CD4-positive, alpha-beta T cell (primary cell): Measurements from ENCODE around the gene USE1. TPM values are rescaled to one million over a fixed set of nuclear protein-coding genes. Genes with fewer than 3 reads are reported as not detected.
"Not testable (repeated sequence)": the region's sequence is repeated elsewhere in the genome, so short reads cannot be mapped to it uniquely, and the experiment has no call there.

Experiments used
- ATAC-seq: fragments of 200-7000 bp; cut with Tn5 transposase; one replicate; pipeline ENCODE4 v1.10.0; 2022; ENCODE audit warnings: mild to moderate bottlenecking; ENCODE audit not compliant: poor library complexity
- CTCF ChIA-PET: fragments of 350-600 bp; sonication (Branson Sonifier 250); formaldehyde crosslinking; loops from one replicate; lab custom pipeline; 2021; ENCODE audit warnings: antibody characterized with exemption, inconsistent platforms; lab: Charles Lee
- POLR2A ChIA-PET: fragments of 350-600 bp; sonication (Branson Sonifier 250); formaldehyde crosslinking; loops from one replicate; lab custom pipeline; 2021; ENCODE audit warnings: antibody characterized with exemption, inconsistent platforms; lab: Charles Lee
- DNase-seq, 14 experiments: peaks; one replicate each; pipeline ENCODE4 v3.0.0-alpha.2; 2013 to 2020; ENCODE audit warnings: mixed read lengths in 2 of 14
- H3K27ac ChIP-seq, 2 donors: one replicate each; pipeline versions ENCODE4 v1.5.1 to v1.7.0; 2013; ENCODE audit warnings: low read length in 2 of 2, low read depth in 1 of 2, mild to moderate bottlenecking in 1 of 2
- H3K27me3 ChIP-seq, 2 experiments: 1 replicate in 1 of 2; 2 replicates in 1 of 2; pipeline versions ENCODE4 v1.6.1 to v1.7.0; 2013; ENCODE audit warnings: low read length in 2 of 2, control low read depth in 1 of 2, mild to moderate bottlenecking in 1 of 2, moderate library complexity in 1 of 2; ENCODE audit not compliant: insufficient read depth in 2 of 2, control insufficient read depth in 1 of 2
- H3K36me3 ChIP-seq: one replicate; pipeline ENCODE4 v1.6.1; 2013; ENCODE audit warnings: low read length, control low read depth; ENCODE audit not compliant: insufficient read depth
- H3K4me1 ChIP-seq: one replicate; pipeline ENCODE4 v1.6.1; 2013; ENCODE audit warnings: low read length, control low read depth; ENCODE audit not compliant: insufficient read depth
- H3K4me3 ChIP-seq: one replicate; pipeline ENCODE4 v1.5.1; 2013; ENCODE audit warnings: mild to moderate bottlenecking, low read length, moderate library complexity
- H3K9me3 ChIP-seq, 2 experiments: 1 replicate in 1 of 2; 2 replicates in 1 of 2; pipeline versions ENCODE4 v1.6.1 to v1.7.0; 2013; ENCODE audit warnings: low read length in 2 of 2, mild to moderate bottlenecking in 2 of 2, control low read depth in 1 of 2, moderate library complexity in 1 of 2; ENCODE audit not compliant: control insufficient read depth in 1 of 2, insufficient read depth in 1 of 2
- H3K27ac Mint-ChIP-seq: one replicate; pipeline ENCODE4 v1.8.0; 2020; ENCODE audit warnings: mixed read lengths
- H3K27me3 Mint-ChIP-seq: one replicate; pipeline ENCODE4 v1.8.0; 2021; ENCODE audit warnings: mixed read lengths
- H3K36me3 Mint-ChIP-seq: one replicate; pipeline ENCODE4 v1.8.0; 2021; ENCODE audit warnings: low read depth, mixed read lengths
- H3K4me1 Mint-ChIP-seq: one replicate; pipeline ENCODE4 v1.8.0; 2021; ENCODE audit warnings: low read depth, mixed read lengths
- H3K4me3 Mint-ChIP-seq: one replicate; pipeline ENCODE4 v1.8.0; 2020; ENCODE audit warnings: mild to moderate bottlenecking, mixed read lengths
- H3K9me3 Mint-ChIP-seq: one replicate; pipeline ENCODE4 v1.8.0; 2020; ENCODE audit warnings: mixed read lengths
- CTCF ChIP-seq: fragments of 200-600 bp; IDR thresholded peaks from one replicate; pipeline ENCODE4 v1.8.0; 2022; ENCODE audit warnings: antibody characterized with exemption, mild to moderate bottlenecking
- intact Hi-C, 2 experiments: fragments of 100-400 bp; cut with DNase I in 1 of 2; cut with micrococcal nuclease in 1 of 2; formaldehyde crosslinking; loops; one replicate each; pipeline versions ENCODE4 v1.15.1 to v1.9.0; 2023 to 2025; cut with DNase I, micrococcal nuclease
- total RNA-seq, 174 experiments: library from RNA in 2 of 174; stranded (reverse) in 2 of 174; gene quantifications; one replicate each; pipeline ENCODE4 v1.2.3 and lab custom pipeline; 2021 to 2026

USE1 gene
- total RNA-seq, 2 experiments from 2014 or later = 23.1 to 24.3 TPM

- peaks cover 35% of the 10 kb centered on the region for H3K4me1 ChIP-seq
- CTCF ChIA-PET = interaction anchor here (0.5 to 2.5 kb wide), 6 partner anchors 42 to 989 kb away, joined by 3 to 13 read pairs (median 4); partner anchors contain the start of gene OCEL1
- Mint-ChIP-seq H3K27me3 (no peaks in the 10 kb centered on the region), H3K36me3 (peaks cover 64% of the 10 kb centered on the region), H3K27ac (peak overlapping the region; percentile 89), H3K4me3 (peak overlapping the region; percentile 83), H3K4me1 (peaks cover 19% of the 10 kb centered on the region), H3K9me3 (no peaks in the 10 kb centered on the region)
- ATAC-seq (peak; percentile 89), DNase-seq (peak; percentile 23 to 80 (median 54))
- no peaks in the 10 kb centered on the region for H3K27me3 ChIP-seq
- H3K4me3 ChIP-seq = peak overlapping the region; percentile 41
- peaks cover 52% of the 10 kb centered on the region for H3K36me3 ChIP-seq
- intact Hi-C loops = loop anchor here (1.0 to 10.0 kb wide), 3 partner anchors 60 to 117 kb away; no protein-coding TSS in a partner anchor
- POLR2A ChIA-PET = interaction anchor here (0.7 to 4.0 kb wide), 13 partner anchors 22 to 115 kb away, joined by 3 to 47 read pairs (median 3); partner anchors contain the start of genes BABAM1, HAUS8, OCEL1 and USE1
- no peaks in the 10 kb centered on the region for H3K9me3 ChIP-seq
- H3K27ac ChIP-seq = peak overlapping the region; percentile 46 to 82
- TF ChIP-seq CTCF = no peak
Observed at GRCh38 chr19:17184371-17184841, 30.8 kb upstream of the USE1 start.

GRCh38 chr19:17185590-17185989 lies 29.6 kb upstream of the USE1 start:
- Histone ChIP-seq H3K4me3 (no peak overlapping the region), H3K27me3 (no peaks in the 10 kb centered on the region), H3K9me3 (no peaks in the 10 kb centered on the region), H3K36me3 (peaks cover 62% of the 10 kb centered on the region), H3K4me1 (peaks cover 35% of the 10 kb centered on the region), H3K27ac (no peak overlapping the region)
- Mint-ChIP-seq H3K4me3 (no peak overlapping the region), H3K9me3 (no peaks in the 10 kb centered on the region), H3K27ac (peak overlapping the region; percentile 27), H3K4me1 (peaks cover 19% of the 10 kb centered on the region), H3K36me3 (peaks cover 66% of the 10 kb centered on the region), H3K27me3 (no peaks in the 10 kb centered on the region)
- POLR2A ChIA-PET = interaction anchor here (4.0 kb wide), 1 partner anchor 29 kb away, joined by 36 read pairs; the partner anchor contains the start of gene USE1
- ATAC-seq (no peak), DNase-seq (no peak)
- no peak for TF ChIP-seq CTCF
- CTCF ChIA-PET = no interaction called here
- intact Hi-C loops = loop anchor here in 1 of 2 experiments (10.0 kb wide), 1 partner anchor 61 kb away; no protein-coding TSS in a partner anchor

GRCh38 chr19:17191736-17192135 lies 23.4 kb upstream of the USE1 start:
- POLR2A ChIA-PET, H3K27ac ChIP-seq, H3K27ac Mint-ChIP-seq, H3K4me1 Mint-ChIP-seq, H3K9me3 ChIP-seq, ATAC-seq, H3K4me1 ChIP-seq, H3K9me3 Mint-ChIP-seq, intact Hi-C loops, DNase-seq, CTCF ChIA-PET, H3K4me3 Mint-ChIP-seq, H3K27me3 ChIP-seq, H3K4me3 ChIP-seq, H3K27me3 Mint-ChIP-seq: not testable (repeated sequence)
- H3K36me3 ChIP-seq = peaks cover 85% of the 10 kb centered on the region
- peaks cover 77% of the 10 kb centered on the region for H3K36me3 Mint-ChIP-seq

- ATAC-seq (no peak), DNase-seq (no peak)
- ChIA-PET POLR2A (no interaction called here), CTCF (no interaction called here)
- TF ChIP-seq CTCF = no peak
- Histone ChIP-seq H3K9me3 (no peaks in the 10 kb centered on the region), H3K27me3 (no peaks in the 10 kb centered on the region), H3K27ac (no peak overlapping the region), H3K4me1 (no peaks in the 10 kb centered on the region), H3K4me3 (no peak overlapping the region), H3K36me3 (peaks cover 84% of the 10 kb centered on the region)
- Mint-ChIP-seq H3K27ac (no peak overlapping the region), H3K4me1 (no peaks in the 10 kb centered on the region), H3K4me3 (no peak overlapping the region), H3K36me3 (peaks cover 78% of the 10 kb centered on the region), H3K27me3 (no peaks in the 10 kb centered on the region), H3K9me3 (no peaks in the 10 kb centered on the region)
- intact Hi-C loops = no loop called here
Observed at GRCh38 chr19:17192751-17193150, 22.4 kb upstream of the USE1 start.
